ES-I3 (cell line): ENCODE measurements around the gene EPB41L1.

ENCODE experiments used
- H3K36me3 ChIP-seq: 2 replicates; pipeline ENCODE4 v1.6.1; 2013; ENCODE audit warnings: mild to moderate bottlenecking, low read length, control low read depth, moderate library complexity; ENCODE audit not compliant: insufficient read depth
- H3K4me1 ChIP-seq: 2 replicates; pipeline ENCODE4 v1.6.1; 2013; ENCODE audit warnings: mild to moderate bottlenecking, control low read depth, low read length; ENCODE audit not compliant: insufficient read depth
- H3K9ac ChIP-seq: 2 replicates; pipeline ENCODE4 v1.6.1; 2013; ENCODE audit warnings: low read depth, mild to moderate bottlenecking, low read length, moderate library complexity
- H3K9me3 ChIP-seq: 2 replicates; pipeline ENCODE4 v1.6.1; 2013; ENCODE audit warnings: mild to moderate bottlenecking, low read length, moderate library complexity; ENCODE audit not compliant: control insufficient read depth, insufficient read depth

EPB41L1 gene

GRCh38 chr20:36206068-36206467 is 51.5 kb downstream of the EPB41L1 start:
- no peaks in the 10 kb centered on the region for H3K4me1 ChIP-seq
- H3K9me3 ChIP-seq = no peaks in the 10 kb centered on the region
- H3K9ac ChIP-seq = no peak overlapping the region
- peaks cover 4% of the 10 kb centered on the region; the same call in 1 of the 2 replicates for H3K36me3 ChIP-seq

DNA sequence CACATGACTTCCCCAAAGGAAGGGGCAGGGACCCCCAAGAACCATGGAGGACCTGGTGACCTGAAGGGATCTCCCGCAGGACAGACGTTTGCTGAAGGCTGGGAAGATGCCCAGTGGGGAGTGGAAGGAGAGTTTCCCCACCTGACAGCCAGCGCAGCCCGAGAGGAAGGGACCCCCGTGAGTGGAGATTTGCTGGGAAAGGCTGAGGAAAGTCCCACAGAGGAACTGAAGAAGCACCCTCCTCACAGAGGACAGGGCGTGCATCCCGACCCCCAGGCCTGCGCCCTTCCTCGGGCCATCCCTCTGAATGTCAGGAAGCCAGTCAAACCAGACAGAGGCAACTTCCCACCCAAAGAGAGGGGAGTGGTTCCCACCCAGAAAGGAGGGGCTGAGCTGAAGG is 52.1 kb downstream of the EPB41L1 start:
- H3K4me1 ChIP-seq = no peaks in the 10 kb centered on the region
- peaks cover 4% of the 10 kb centered on the region; the same call in 1 of the 2 replicates for H3K36me3 ChIP-seq
- H3K9me3 ChIP-seq = no peaks in the 10 kb centered on the region
- no peak overlapping the region for H3K9ac ChIP-seq

GRCh38 chr20:36207602-36208001 is 53.1 kb downstream of the EPB41L1 start:
- Histone ChIP-seq H3K9me3 (no peaks in the 10 kb centered on the region), H3K36me3 (peaks cover 4% of the 10 kb centered on the region; the same call in 1 of the 2 replicates), H3K9ac (no peak overlapping the region), H3K4me1 (no peaks in the 10 kb centered on the region)

GRCh38 chr20:36208257-36208656 is 53.7 kb downstream of the EPB41L1 start:
- Histone ChIP-seq H3K36me3 (peaks cover 4% of the 10 kb centered on the region; the same call in 1 of the 2 replicates), H3K9ac (no peak overlapping the region), H3K9me3 (no peaks in the 10 kb centered on the region), H3K4me1 (no peaks in the 10 kb centered on the region)

DNA sequence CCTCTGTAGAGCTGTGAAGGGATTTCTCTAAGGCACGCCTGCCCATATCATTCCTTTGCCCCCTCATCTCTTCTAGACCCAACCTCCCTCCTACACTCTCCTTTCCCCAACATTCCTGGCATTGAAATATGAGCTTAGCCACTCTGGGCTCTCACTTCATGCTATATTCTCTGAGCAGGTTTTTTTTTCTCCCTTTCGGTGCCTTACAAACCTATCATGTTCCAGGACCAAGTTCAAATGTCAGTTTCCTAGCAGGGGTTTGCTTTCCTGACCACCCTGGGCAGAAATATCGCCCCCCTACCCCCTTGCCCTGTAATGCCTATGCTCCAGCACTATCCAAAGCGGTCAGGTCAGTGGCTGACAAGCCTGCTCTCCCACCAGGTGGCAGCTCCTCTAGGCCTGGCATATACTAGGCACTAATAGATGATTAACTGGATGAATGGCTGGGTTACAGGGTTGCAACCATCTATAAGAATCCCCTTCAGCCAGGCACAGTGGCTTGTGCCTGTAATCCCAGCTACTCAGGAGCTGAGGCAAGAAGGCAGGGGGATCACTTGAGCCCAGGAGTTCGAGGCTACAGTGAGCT is 56.0 kb downstream of the EPB41L1 start:
- Histone ChIP-seq H3K9me3 (no peaks in the 10 kb centered on the region), H3K4me1 (no peaks in the 10 kb centered on the region), H3K36me3 (peaks cover 4% of the 10 kb centered on the region; the same call in 1 of the 2 replicates), H3K9ac (no peak overlapping the region)

DNA sequence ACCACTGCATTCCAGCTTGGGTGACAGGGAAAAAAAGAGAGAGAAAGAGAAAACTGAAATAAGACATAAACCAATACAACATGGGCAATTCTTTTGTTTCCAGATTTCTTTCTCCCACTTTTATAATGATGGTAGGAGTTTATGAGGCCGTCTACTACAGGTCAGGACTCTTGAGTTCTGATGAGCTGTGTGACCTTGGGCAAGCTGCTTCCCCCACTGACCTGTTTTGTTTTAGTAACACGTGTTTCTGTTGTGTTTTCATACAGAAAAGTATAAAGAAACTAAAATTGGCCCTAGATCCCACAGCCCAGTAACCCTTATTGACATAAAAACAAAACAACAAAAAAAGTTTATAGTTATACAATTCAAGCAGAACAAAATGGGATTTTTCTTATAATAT is 58.8 kb downstream of the EPB41L1 start:
- no peaks in the 10 kb centered on the region for H3K9me3 ChIP-seq
- H3K4me1 ChIP-seq = no peaks in the 10 kb centered on the region
- no peak overlapping the region for H3K9ac ChIP-seq
- H3K36me3 ChIP-seq = peaks cover 2% of the 10 kb centered on the region; the same call in 1 of the 2 replicates

DNA sequence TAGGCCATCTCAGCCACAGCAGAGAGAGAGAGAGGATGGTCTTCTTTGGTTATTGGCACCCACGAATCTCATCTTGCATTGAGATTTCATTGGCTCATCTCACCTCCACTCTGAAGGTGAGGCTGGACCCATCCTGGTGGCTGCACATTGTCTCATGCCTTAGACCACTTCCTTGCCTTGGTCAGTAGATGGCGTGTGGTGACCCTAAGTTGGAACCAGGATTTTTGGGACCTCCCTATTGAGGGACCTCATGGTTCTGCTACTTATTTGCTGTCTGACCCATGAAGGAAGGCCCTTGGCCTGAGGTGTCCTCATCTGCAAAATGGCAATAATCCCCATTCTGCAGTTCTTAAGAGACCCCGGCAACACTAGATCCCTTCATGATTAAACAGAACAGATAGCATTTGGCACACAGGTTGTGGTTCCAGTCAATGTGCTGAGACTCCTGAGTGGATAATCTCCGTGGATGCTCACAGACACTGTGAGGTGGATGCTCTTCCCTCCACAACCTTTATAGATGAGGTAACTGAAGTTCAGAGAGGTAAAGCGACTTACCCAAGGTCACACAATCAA is 60.2 kb downstream of the EPB41L1 start:
- no peaks in the 10 kb centered on the region for H3K36me3 ChIP-seq
- no peak overlapping the region for H3K9ac ChIP-seq
- H3K4me1 ChIP-seq = no peaks in the 10 kb centered on the region
- no peaks in the 10 kb centered on the region for H3K9me3 ChIP-seq

GRCh38 chr20:36215778-36216177 is 61.2 kb downstream of the EPB41L1 start:
- Histone ChIP-seq H3K9me3 (no peaks in the 10 kb centered on the region), H3K36me3 (no peaks in the 10 kb centered on the region), H3K4me1 (no peaks in the 10 kb centered on the region), H3K9ac (no peak overlapping the region)

DNA sequence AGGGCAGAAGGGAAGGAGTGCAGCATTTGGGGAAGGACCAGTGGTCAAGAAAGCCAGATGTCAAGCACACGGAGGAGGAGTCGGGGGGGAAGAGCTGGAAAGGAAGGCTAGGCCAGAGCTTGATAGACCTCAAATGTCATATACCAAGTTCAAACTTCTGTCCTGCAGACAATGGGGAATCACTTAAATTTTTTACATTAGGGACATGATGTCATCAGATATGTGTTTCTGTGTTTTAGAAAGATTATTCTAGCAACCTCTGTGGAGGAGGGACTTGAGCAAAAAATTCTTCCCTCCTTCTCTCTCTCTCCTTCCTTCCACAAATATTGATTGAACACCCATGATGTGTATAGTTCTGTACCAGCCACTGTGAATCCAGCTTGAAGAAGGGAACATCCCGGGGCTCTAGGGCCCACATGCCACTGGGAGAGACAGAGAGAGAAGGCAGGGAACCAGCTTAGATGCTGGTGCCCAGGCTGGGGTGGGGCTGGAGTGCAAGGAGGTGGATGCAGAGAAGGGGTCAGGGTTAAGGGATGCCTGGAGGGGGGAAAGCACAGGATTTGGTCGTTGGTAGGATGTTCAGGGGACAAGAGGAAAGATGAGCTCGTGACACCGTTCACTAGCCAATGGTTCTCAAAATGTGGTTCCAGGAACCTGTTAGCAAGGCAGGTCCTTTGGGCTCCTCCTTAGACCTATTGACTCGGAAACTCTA is 61.9 kb downstream of the EPB41L1 start:
- Histone ChIP-seq H3K36me3 (no peaks in the 10 kb centered on the region), H3K9ac (no peak overlapping the region), H3K4me1 (no peaks in the 10 kb centered on the region), H3K9me3 (no peaks in the 10 kb centered on the region)

- no peaks in the 10 kb centered on the region for H3K4me1 ChIP-seq
- no peaks in the 10 kb centered on the region for H3K36me3 ChIP-seq
- H3K9me3 ChIP-seq = no peaks in the 10 kb centered on the region; the same call in 1 of the 2 replicates
- no peak overlapping the region for H3K9ac ChIP-seq
Observed at GRCh38 chr20:36217226-36217625, 62.7 kb downstream of the EPB41L1 start.

- H3K9me3 ChIP-seq = no peaks in the 10 kb centered on the region; the same call in 1 of the 2 replicates
- H3K9ac ChIP-seq = no peak overlapping the region
- H3K4me1 ChIP-seq = no peaks in the 10 kb centered on the region
- no peaks in the 10 kb centered on the region for H3K36me3 ChIP-seq
Observed at GRCh38 chr20:36218380-36219064, 64.0 kb downstream of the EPB41L1 start.

DNA sequence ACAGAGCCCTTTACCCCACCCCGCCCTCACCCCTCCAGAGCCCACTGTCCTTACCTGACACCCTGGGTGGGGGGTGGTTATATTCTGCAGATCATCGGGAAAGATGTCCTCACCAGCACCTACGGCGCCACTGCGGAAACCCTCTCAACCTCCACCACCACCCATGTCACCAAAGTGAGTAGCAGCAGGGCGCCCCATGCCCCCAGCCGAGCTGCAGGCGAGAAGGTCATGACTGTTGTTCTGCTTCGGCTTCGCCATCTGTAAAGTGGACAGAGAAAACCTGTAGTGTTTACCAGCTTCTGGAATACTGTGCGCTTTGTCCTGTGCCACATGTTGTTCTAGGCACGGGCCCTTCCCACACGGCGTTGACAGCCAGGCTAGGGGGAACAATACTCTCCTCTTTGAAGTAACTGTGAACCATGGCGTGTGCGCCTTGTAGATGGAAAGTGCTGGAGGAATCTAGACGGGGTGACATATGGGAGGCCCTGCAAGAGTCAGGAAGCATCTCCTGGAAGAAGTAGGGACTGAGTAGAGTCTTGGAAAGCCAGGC is 65.2 kb downstream of the EPB41L1 start:
- Histone ChIP-seq H3K9me3 (no peaks in the 10 kb centered on the region; the same call in 1 of the 2 replicates), H3K4me1 (no peaks in the 10 kb centered on the region), H3K9ac (no peak overlapping the region), H3K36me3 (no peaks in the 10 kb centered on the region)

- H3K4me1 ChIP-seq = no peaks in the 10 kb centered on the region
- H3K9me3 ChIP-seq = no peaks in the 10 kb centered on the region; the same call in 1 of the 2 replicates
- no peaks in the 10 kb centered on the region for H3K36me3 ChIP-seq
- H3K9ac ChIP-seq = no peak overlapping the region
Observed at GRCh38 chr20:36225666-36226065, 71.1 kb downstream of the EPB41L1 start.

DNA sequence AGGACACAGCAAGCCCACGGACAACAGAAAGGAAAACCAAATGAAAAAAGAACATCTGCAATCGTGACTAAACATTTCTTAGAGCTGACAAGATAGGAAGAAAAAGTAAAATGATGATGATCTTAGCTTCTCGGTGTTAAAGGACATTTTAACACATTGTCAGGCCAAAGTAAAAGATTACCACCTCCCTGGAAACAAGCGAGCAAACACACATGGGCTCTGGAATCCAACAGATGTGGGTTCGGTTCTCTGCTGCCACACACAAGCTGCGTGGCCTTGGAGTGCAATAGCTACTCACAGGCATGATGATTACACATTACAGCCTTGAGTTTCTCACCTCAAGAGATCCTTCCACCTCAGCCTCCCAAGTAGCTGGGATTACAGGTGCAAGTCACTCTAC is 74.2 kb downstream of the EPB41L1 start:
- Histone ChIP-seq H3K4me1 (no peaks in the 10 kb centered on the region), H3K9ac (no peak overlapping the region), H3K9me3 (no peaks in the 10 kb centered on the region), H3K36me3 (no peaks in the 10 kb centered on the region)
